Measurements from ENCODE around the gene NBEAL1.
A peak's percentile ranks its signal among the peaks of the same experiment; 100 is the strongest.
"Not testable (repeated sequence)": the region's sequence is repeated elsewhere in the genome, so short reads cannot be mapped to it uniquely, and the experiment has no call there.

Gene NBEAL1

GRCh38 chr2:203229674-203230073, 215.0 kb downstream of the NBEAL1 start:
- DNase-seq (ENCODE audit: low read depth): not testable (repeated sequence)

- DNase-seq (ENCODE audit: low read depth): no peak
These were observed 222.9 kb downstream of the NBEAL1 start for GRCh38 chr2:203237346-203238238.

- DNase-seq (ENCODE audit: low read depth): no peak
These were observed 223.6 kb downstream of the NBEAL1 start for GRCh38 chr2:203238292-203238703.

- DNase-seq (ENCODE audit: low read depth): peak; percentile 96
These were observed 224.2 kb downstream of the NBEAL1 start, which contains the start of gene CYP20A1 for GRCh38 chr2:203238704-203239526. CYP20A1 (plus strand) TSS chr2:203239018; CDS start chr2:203239063, 45 bp downstream.

- DNase-seq (ENCODE audit: low read depth): no peak
These were observed 225.8 kb downstream of the NBEAL1 start for GRCh38 chr2:203240491-203240890.

- DNase-seq (ENCODE audit: low read depth): no peak
These were observed 227.8 kb downstream of the NBEAL1 start for GRCh38 chr2:203242518-203242917.

GRCh38 chr2:203246646-203247045, 232.0 kb downstream of the NBEAL1 start:
- DNase-seq (ENCODE audit: low read depth): no peak

GRCh38 chr2:203252818-203253217, 238.1 kb downstream of the NBEAL1 start:
- DNase-seq (ENCODE audit: low read depth): no peak

- not testable (repeated sequence) for DNase-seq (ENCODE audit: low read depth)
These were observed 238.9 kb downstream of the NBEAL1 start for GRCh38 chr2:203253422-203254095.

GRCh38 chr2:203261326-203262159, 246.9 kb downstream of the NBEAL1 start:
- no peak for DNase-seq (ENCODE audit: low read depth)
